GM12892 (cell line): ENCODE data around the gene IRGC.
A peak's percentile ranks its signal among the peaks of the same experiment; 100 is the strongest.

ENCODE experiments used
- DNase-seq: peaks from one replicate; pipeline ENCODE4 v3.0.0; 2011; ENCODE audit not compliant: insufficient read length
- FAIRE-seq: peaks from 2 replicates; lab custom pipeline; 2011; peaks lifted over from hg19 to GRCh38; lab: Jason Lieb, UNC
- POLR2A ChIP-seq: IDR thresholded peaks from 2 replicates; pipeline ENCODE4 v1.6.1; 2011; ENCODE audit warnings: low read depth, low read length, control low read depth
- POLR2AphosphoS5 ChIP-seq: IDR thresholded peaks from 2 replicates; pipeline ENCODE4 v1.6.1; 2011; ENCODE audit warnings: low read depth, low read length, control low read depth
- TAF1 ChIP-seq: IDR thresholded peaks from 2 replicates; pipeline ENCODE4 v1.6.1; 2011; ENCODE audit warnings: low read depth, mild to moderate bottlenecking, control low read depth, low read length, borderline replicate concordance

IRGC gene

GRCh38 chr19:43765109-43765876, 49.4 kb downstream of the IRGC start:
- DNase-seq (no peak), FAIRE-seq (peak; percentile 99)
- TF ChIP-seq POLR2A = peak; percentile 64; the same call in 1 of the 2 replicates
- TF ChIP-seq TAF1 = no peak; the same call in 1 of the 2 replicates
- peak; percentile 64; the same call in 1 of the 2 replicates for TF ChIP-seq POLR2AphosphoS5

- DNase-seq (no peak), FAIRE-seq (no peak)
- TF ChIP-seq POLR2AphosphoS5 = no peak
- TF ChIP-seq TAF1 = no peak
- TF ChIP-seq POLR2A = no peak
Measured at GRCh38 chr19:43766755-43767043, 50.8 kb downstream of the IRGC start.

GRCh38 chr19:43767316-43767715, 51.4 kb downstream of the IRGC start:
- no peak for TF ChIP-seq POLR2AphosphoS5
- TF ChIP-seq POLR2A = no peak
- TF ChIP-seq TAF1 = no peak
- FAIRE-seq = no peak
- DNase-seq = no peak

GRCh38 chr19:43767818-43768217, 51.9 kb downstream of the IRGC start:
- DNase-seq = no peak
- TF ChIP-seq POLR2A = no peak
- no peak for TF ChIP-seq TAF1
- no peak for TF ChIP-seq POLR2AphosphoS5

GRCh38 chr19:43768273-43769050, 52.6 kb downstream of the IRGC start:
- FAIRE-seq (no peak), DNase-seq (no peak)
- TF ChIP-seq POLR2AphosphoS5 (no peak), TAF1 (no peak)

More at GRCh38 chr19:43767818-43768217, 51.9 kb downstream of the IRGC start:
- no peak for FAIRE-seq

DNA sequence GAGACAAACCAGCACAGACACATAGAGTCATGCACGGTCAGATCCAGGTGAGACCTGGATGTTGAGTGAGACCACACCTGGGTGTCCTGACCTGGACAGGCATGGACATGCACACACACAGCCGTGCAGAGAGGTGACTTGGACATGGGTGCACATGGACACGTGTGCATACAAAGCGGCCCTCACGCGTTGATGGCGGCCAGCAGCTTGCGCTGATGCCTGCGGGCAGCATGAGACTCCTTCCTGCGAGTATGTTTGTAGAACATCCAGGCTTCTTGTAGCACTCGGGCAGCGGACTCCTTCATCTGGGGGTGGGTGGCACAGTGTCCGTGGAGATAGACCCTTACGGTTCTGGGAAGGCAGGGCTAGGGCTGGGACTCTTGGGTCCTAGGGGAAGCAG, 53.4 kb downstream of the IRGC start:
- TF ChIP-seq POLR2AphosphoS5 (no peak), POLR2A (no peak), TAF1 (no peak)
- DNase-seq (no peak), FAIRE-seq (no peak)
